ENCODE data around the gene USP48. TPM values are rescaled to one million over a fixed set of nuclear protein-coding genes. Genes with fewer than 3 reads are reported as not detected.
"Not testable (repeated sequence)": the region's sequence is repeated elsewhere in the genome, so short reads cannot be mapped to it uniquely, and the experiment has no call there.

Gene USP48, protein sequence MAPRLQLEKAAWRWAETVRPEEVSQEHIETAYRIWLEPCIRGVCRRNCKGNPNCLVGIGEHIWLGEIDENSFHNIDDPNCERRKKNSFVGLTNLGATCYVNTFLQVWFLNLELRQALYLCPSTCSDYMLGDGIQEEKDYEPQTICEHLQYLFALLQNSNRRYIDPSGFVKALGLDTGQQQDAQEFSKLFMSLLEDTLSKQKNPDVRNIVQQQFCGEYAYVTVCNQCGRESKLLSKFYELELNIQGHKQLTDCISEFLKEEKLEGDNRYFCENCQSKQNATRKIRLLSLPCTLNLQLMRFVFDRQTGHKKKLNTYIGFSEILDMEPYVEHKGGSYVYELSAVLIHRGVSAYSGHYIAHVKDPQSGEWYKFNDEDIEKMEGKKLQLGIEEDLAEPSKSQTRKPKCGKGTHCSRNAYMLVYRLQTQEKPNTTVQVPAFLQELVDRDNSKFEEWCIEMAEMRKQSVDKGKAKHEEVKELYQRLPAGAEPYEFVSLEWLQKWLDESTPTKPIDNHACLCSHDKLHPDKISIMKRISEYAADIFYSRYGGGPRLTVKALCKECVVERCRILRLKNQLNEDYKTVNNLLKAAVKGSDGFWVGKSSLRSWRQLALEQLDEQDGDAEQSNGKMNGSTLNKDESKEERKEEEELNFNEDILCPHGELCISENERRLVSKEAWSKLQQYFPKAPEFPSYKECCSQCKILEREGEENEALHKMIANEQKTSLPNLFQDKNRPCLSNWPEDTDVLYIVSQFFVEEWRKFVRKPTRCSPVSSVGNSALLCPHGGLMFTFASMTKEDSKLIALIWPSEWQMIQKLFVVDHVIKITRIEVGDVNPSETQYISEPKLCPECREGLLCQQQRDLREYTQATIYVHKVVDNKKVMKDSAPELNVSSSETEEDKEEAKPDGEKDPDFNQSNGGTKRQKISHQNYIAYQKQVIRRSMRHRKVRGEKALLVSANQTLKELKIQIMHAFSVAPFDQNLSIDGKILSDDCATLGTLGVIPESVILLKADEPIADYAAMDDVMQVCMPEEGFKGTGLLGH
- polyA plus RNA-seq (2013, experiment 1 of 2) = 43.2 TPM
- polyA plus RNA-seq (2013, experiment 2 of 2) = 47.2 TPM

DNA sequence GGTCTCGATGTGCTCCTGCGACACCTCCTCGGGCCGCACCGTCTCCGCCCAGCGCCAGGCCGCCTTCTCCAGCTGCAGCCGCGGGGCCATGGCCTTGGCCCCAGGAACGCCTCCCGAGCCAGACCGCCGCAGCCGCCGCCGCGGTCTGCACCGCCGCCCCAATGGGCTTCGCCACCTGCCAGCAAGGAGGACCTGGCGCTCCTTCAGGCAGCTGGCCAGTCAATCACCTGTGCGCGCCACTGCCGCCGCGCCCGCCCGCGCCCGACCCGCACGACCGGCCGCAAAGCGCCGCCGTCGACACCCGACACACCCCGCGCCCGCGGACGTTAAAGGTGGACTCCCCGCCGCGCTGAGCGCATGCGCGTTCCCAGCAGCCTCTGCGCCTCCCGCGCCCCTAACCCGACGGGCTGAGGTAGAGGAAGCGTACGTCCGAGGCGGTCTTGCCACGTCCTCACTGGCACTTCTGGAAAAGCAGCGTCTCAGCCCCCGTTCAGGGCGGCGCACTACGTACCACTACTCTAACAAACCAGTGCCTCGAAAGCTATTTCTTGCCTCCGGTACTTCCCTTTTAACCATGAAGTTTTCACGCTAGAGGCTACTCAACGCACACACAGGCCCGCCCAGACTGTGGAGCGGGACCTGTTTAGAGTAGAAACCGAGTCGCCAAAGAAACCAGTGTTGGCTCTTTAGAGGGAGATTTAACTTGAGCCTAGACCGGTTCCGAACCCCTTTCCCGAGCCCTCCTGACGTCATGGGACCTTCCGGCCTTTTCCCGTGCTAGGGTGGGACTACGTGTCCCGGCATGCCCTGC is at the start of gene USP48:
Gene USP48, minus strand, starts transcription at position 282 of the 811 bp plus-strand sequence. Its CDS starts 192 bp downstream, at position 90.
- WGBS, 2 experiments (ENCODE audit: insufficient coverage in 2 of 2) = 0% methylated on average over 60 to 69 of the region's 82 CpGs
- peaks cover 7% of the 10 kb centered on the region for H3K4me1 ChIP-seq (ENCODE audit: control insufficient read depth, insufficient read depth, low read length, poor library complexity, severe bottlenecking)

GRCh38 chr1:21831454-21831970 is 48.6 kb upstream of the USP48 start:
- peaks cover 5% of the 10 kb centered on the region for H3K9me3 ChIP-seq (ENCODE audit: control insufficient read depth, low read length)
- no peak overlapping the region for H3K4me3 ChIP-seq (ENCODE audit: extremely low read depth, insufficient read depth, low read length, poor library complexity, severe bottlenecking)
- WGBS, 2 experiments (ENCODE audit: insufficient coverage in 2 of 2) = 91 to 92% methylated on average over 11 to 12 of the region's 14 CpGs
- H3K4me1 ChIP-seq (ENCODE audit: control insufficient read depth, insufficient read depth, low read length, poor library complexity, severe bottlenecking) = no peaks in the 10 kb centered on the region
- no peak overlapping the region for H3K27ac ChIP-seq (ENCODE audit: low read depth, low read length, severe bottlenecking)
- H3K36me3 ChIP-seq (ENCODE audit: control insufficient read depth, insufficient read depth, low read length) = peaks cover 97% of the 10 kb centered on the region

More for the DNA sequence above, at the start of gene USP48:
- Histone ChIP-seq H3K9me3 (ENCODE audit: control insufficient read depth, low read length) (no peaks in the 10 kb centered on the region), H3K27ac (ENCODE audit: low read depth, low read length, severe bottlenecking) (peak within 1 kb of the TSS; percentile 100), H3K4me3 (ENCODE audit: extremely low read depth, insufficient read depth, low read length, poor library complexity, severe bottlenecking) (peak within 1 kb of the TSS; percentile 89), H3K36me3 (ENCODE audit: control insufficient read depth, insufficient read depth, low read length) (no peaks in the 10 kb centered on the region)

DNA sequence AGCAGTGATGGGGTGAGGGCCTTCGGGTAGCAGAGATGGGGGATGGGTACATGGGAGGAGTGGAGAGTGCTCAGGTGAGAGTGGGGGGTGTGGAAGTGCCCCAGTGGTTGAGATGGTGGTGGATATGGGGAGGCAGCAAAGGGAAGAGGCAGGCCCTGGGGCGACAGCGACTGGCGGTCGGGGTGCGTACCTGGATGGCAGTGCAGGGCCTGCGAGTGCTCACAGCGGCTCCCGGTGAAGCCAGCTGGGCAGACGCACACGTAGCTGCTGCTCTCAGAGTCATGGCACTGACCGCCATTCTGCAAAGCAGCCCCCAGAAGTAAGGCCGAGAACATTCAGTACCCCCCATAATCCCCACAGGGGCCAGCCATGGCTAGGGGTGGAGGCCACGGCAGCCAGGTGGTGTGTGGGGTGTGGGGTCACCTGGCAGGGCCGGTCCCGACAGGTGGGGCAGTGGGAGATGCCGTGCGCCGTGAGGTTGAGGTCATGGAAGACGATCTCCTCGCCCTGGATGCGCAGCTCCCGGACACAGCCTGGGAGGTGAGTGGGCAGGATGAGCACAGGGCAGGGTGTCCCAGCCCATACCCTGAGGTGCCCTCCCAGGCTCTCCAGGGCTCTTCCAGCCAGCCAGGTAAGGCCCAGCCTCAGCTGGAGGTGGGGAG is 48.0 kb upstream of the USP48 start:
- Histone ChIP-seq H3K4me1 (ENCODE audit: control insufficient read depth, insufficient read depth, low read length, poor library complexity, severe bottlenecking) (no peaks in the 10 kb centered on the region), H3K36me3 (ENCODE audit: control insufficient read depth, insufficient read depth, low read length) (peaks cover 97% of the 10 kb centered on the region)
- 95 to 97% methylated on average over 19 to 22 of the region's 23 CpGs for WGBS, 2 experiments (ENCODE audit: insufficient coverage in 2 of 2)

GRCh38 chr1:21829294-21829693 is 46.3 kb upstream of the USP48 start:
- no peaks in the 10 kb centered on the region for H3K4me1 ChIP-seq (ENCODE audit: control insufficient read depth, insufficient read depth, low read length, poor library complexity, severe bottlenecking)
- H3K4me3 ChIP-seq (ENCODE audit: extremely low read depth, insufficient read depth, low read length, poor library complexity, severe bottlenecking) = no peak overlapping the region
- no peak overlapping the region for H3K27ac ChIP-seq (ENCODE audit: low read depth, low read length, severe bottlenecking)
- WGBS, 2 experiments (ENCODE audit: insufficient coverage in 2 of 2) = 89 to 93% methylated on average over 13 to 16 of the region's 17 CpGs
- H3K36me3 ChIP-seq (ENCODE audit: control insufficient read depth, insufficient read depth, low read length) = peaks cover 93% of the 10 kb centered on the region
- H3K9me3 ChIP-seq (ENCODE audit: control insufficient read depth, low read length) = no peaks in the 10 kb centered on the region

More for the DNA sequence above, 48.0 kb upstream of the USP48 start:
- Histone ChIP-seq H3K27ac (ENCODE audit: low read depth, low read length, severe bottlenecking) (no peak overlapping the region), H3K9me3 (ENCODE audit: control insufficient read depth, low read length) (peaks cover 5% of the 10 kb centered on the region), H3K4me3 (ENCODE audit: extremely low read depth, insufficient read depth, low read length, poor library complexity, severe bottlenecking) (no peak overlapping the region)

DNA sequence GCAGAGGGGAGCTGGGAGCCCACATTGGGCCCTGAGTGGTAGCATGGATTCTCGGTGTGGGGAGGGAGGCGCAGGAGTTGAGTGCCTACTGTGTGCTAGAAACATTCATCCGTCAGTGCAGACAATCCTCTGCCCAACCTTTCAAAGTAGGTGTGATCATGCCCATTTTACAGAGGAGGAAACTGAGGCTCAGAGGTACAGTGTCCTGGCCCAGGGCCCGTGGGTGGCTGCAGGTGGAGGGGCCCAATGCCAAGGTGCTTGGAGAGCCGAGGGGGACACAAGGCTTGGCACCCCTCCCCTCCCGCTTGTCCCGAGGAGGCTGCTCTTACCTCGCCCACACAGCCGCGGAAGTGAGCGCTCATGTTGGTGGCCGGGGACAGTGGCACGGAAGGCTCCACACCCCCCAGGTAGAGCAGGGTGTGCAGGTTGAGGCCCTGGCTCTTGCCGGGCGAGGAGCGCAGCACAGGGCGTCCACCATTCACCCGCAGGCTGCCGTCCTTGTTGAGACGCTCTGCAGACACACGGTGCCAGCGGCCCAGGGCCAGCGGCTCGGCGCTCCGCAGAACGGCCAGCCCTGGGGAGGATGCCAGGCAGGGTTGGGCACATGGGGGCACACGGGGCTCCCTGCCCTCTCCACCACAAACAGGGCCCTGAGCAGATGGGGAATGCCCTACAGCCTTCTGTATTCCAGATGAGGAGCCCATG is 45.7 kb upstream of the USP48 start:
- WGBS, 2 experiments (ENCODE audit: insufficient coverage in 2 of 2) = 92 to 96% methylated on average over 22 to 26 of the region's 28 CpGs
- Histone ChIP-seq H3K36me3 (ENCODE audit: control insufficient read depth, insufficient read depth, low read length) (peaks cover 93% of the 10 kb centered on the region), H3K27ac (ENCODE audit: low read depth, low read length, severe bottlenecking) (no peak overlapping the region), H3K4me3 (ENCODE audit: extremely low read depth, insufficient read depth, low read length, poor library complexity, severe bottlenecking) (no peak overlapping the region), H3K9me3 (ENCODE audit: control insufficient read depth, low read length) (no peaks in the 10 kb centered on the region), H3K4me1 (ENCODE audit: control insufficient read depth, insufficient read depth, low read length, poor library complexity, severe bottlenecking) (no peaks in the 10 kb centered on the region)

GRCh38 chr1:21828075-21828474 is 45.1 kb upstream of the USP48 start:
- H3K36me3 ChIP-seq (ENCODE audit: control insufficient read depth, insufficient read depth, low read length) = peaks cover 91% of the 10 kb centered on the region
- 95 to 98% methylated on average over 12 to 13 of the region's 13 CpGs for WGBS, 2 experiments (ENCODE audit: insufficient coverage in 2 of 2)

DNA sequence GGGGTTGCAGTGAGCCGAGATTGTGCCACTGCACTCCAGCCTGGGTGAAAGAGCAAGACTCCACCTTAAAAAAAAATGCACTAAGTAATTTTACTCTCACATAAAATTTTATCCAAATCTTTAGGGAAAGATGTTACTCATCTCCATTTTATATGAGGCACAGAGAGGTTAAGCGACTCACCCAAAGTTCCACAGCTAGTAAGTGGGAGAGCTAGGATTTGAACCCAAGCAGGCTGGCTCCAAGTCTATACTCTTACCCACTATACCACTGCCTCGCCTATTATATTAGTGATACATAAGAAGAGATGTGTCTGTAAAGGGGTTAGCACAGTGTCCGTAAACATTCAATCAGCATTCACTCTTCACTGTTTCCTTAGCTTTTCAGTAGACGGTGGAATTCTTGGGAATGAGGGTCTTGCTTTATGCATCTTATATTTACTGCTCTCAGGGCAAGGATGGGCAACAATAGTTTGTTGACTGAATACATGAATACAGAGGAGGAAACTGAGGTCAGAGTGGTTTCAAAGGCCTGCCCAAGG is 44.3 kb upstream of the USP48 start:
- H3K4me1 ChIP-seq (ENCODE audit: control insufficient read depth, insufficient read depth, low read length, poor library complexity, severe bottlenecking) = no peaks in the 10 kb centered on the region
- WGBS, 2 experiments (ENCODE audit: insufficient coverage in 2 of 2) = 86% methylated on average over 1 of the region's 5 CpGs; no CpG with 5 or more reads in 1 of the 2 experiments
- H3K27ac ChIP-seq (ENCODE audit: low read depth, low read length, severe bottlenecking) = no peak overlapping the region
- H3K4me3 ChIP-seq (ENCODE audit: extremely low read depth, insufficient read depth, low read length, poor library complexity, severe bottlenecking) = no peak overlapping the region
- H3K9me3 ChIP-seq (ENCODE audit: control insufficient read depth, low read length) = no peaks in the 10 kb centered on the region
- H3K36me3 ChIP-seq (ENCODE audit: control insufficient read depth, insufficient read depth, low read length) = peaks cover 92% of the 10 kb centered on the region

More at GRCh38 chr1:21828075-21828474, 45.1 kb upstream of the USP48 start:
- no peaks in the 10 kb centered on the region for H3K9me3 ChIP-seq (ENCODE audit: control insufficient read depth, low read length)
- H3K4me3 ChIP-seq (ENCODE audit: extremely low read depth, insufficient read depth, low read length, poor library complexity, severe bottlenecking) = no peak overlapping the region
- no peak overlapping the region for H3K27ac ChIP-seq (ENCODE audit: low read depth, low read length, severe bottlenecking)
- no peaks in the 10 kb centered on the region for H3K4me1 ChIP-seq (ENCODE audit: control insufficient read depth, insufficient read depth, low read length, poor library complexity, severe bottlenecking)

GRCh38 chr1:21826694-21827093 is 43.7 kb upstream of the USP48 start:
- not testable (repeated sequence) for H3K27ac ChIP-seq (ENCODE audit: low read depth, low read length, severe bottlenecking); H3K4me3 ChIP-seq (ENCODE audit: extremely low read depth, insufficient read depth, low read length, poor library complexity, severe bottlenecking); H3K9me3 ChIP-seq (ENCODE audit: control insufficient read depth, low read length); H3K4me1 ChIP-seq (ENCODE audit: control insufficient read depth, insufficient read depth, low read length, poor library complexity, severe bottlenecking)
- WGBS, 2 experiments (ENCODE audit: insufficient coverage in 2 of 2) = 94 to 97% methylated on average over 9 to 10 of the region's 10 CpGs
- H3K36me3 ChIP-seq (ENCODE audit: control insufficient read depth, insufficient read depth, low read length) = peaks cover 92% of the 10 kb centered on the region

- H3K4me3 ChIP-seq (ENCODE audit: extremely low read depth, insufficient read depth, low read length, poor library complexity, severe bottlenecking) = no peak overlapping the region
- H3K27ac ChIP-seq (ENCODE audit: low read depth, low read length, severe bottlenecking) = no peak overlapping the region
- H3K4me1 ChIP-seq (ENCODE audit: control insufficient read depth, insufficient read depth, low read length, poor library complexity, severe bottlenecking) = no peaks in the 10 kb centered on the region
- H3K9me3 ChIP-seq (ENCODE audit: control insufficient read depth, low read length) = no peaks in the 10 kb centered on the region
- peaks cover 92% of the 10 kb centered on the region for H3K36me3 ChIP-seq (ENCODE audit: control insufficient read depth, insufficient read depth, low read length)
- 93 to 100% methylated on average over 3 of the region's 7 CpGs for WGBS, 2 experiments (ENCODE audit: insufficient coverage in 2 of 2)
Measured at GRCh38 chr1:21825393-21825792, 42.4 kb upstream of the USP48 start.

All from mesodermal cell (in vitro differentiated cells).